Upper lobe of left lung (tissue), 4 donors: Measurements from ENCODE around the gene MAJIN.

Source experiments
- CTCF ChIP-seq, 6 experiments: fragments of 450-650 bp in 4 of 6; fragments of 200-600 bp in 2 of 6; sonication (generic) in 2 of 6; IDR thresholded peaks; one replicate each; pipeline ENCODE4 v1.5.1; 2016 to 2019; ENCODE audit warnings: antibody characterized with exemption in 6 of 6
- EP300 ChIP-seq, 4 donors: sonication (generic); formaldehyde crosslinking; IDR thresholded peaks; one replicate each; pipeline ENCODE4 v1.5.1; 2017; ENCODE audit warnings: antibody characterized with exemption in 4 of 4, control low read depth in 2 of 4
- POLR2A ChIP-seq, 4 donors: fragments of 450-650 bp; IDR thresholded peaks; one replicate each; pipeline ENCODE4 v1.5.1; 2016 to 2017; ENCODE audit warnings: antibody characterized with exemption in 4 of 4, mild to moderate bottlenecking in 2 of 4
- POLR2AphosphoS5 ChIP-seq, 2 donors: sonication (generic); formaldehyde crosslinking; IDR thresholded peaks; one replicate each; pipeline ENCODE4 v1.5.1; 2017; ENCODE audit warnings: antibody characterized with exemption in 2 of 2

GRCh38 chr11:64894070-64894811 lies 77.7 kb downstream of the MAJIN start:
- peak; percentile 90 to 95 (median 93) for TF ChIP-seq CTCF (IDR thresholded peaks at IDR 0.05)
- TF ChIP-seq POLR2AphosphoS5 (IDR thresholded peaks at IDR 0.05), result no peak
- no peak for TF ChIP-seq POLR2A (IDR thresholded peaks at IDR 0.05)
- no peak for TF ChIP-seq EP300 (IDR thresholded peaks at IDR 0.05)
